HG02943 (cell line): Measurements from ENCODE around the gene TYW1B.
"Not testable (repeated sequence)": the region's sequence is repeated elsewhere in the genome, so short reads cannot be mapped to it uniquely, and the experiment has no call there.

Experiments used
- ATAC-seq: cut with Tn5 transposase; IDR thresholded peaks from one replicate; pipeline ENCODE4 v1.9.1; 2021; ENCODE audit warnings: mild to moderate bottlenecking, low read depth, moderate library complexity; ENCODE audit not compliant: unreplicated experiment

Gene TYW1B

DNA sequence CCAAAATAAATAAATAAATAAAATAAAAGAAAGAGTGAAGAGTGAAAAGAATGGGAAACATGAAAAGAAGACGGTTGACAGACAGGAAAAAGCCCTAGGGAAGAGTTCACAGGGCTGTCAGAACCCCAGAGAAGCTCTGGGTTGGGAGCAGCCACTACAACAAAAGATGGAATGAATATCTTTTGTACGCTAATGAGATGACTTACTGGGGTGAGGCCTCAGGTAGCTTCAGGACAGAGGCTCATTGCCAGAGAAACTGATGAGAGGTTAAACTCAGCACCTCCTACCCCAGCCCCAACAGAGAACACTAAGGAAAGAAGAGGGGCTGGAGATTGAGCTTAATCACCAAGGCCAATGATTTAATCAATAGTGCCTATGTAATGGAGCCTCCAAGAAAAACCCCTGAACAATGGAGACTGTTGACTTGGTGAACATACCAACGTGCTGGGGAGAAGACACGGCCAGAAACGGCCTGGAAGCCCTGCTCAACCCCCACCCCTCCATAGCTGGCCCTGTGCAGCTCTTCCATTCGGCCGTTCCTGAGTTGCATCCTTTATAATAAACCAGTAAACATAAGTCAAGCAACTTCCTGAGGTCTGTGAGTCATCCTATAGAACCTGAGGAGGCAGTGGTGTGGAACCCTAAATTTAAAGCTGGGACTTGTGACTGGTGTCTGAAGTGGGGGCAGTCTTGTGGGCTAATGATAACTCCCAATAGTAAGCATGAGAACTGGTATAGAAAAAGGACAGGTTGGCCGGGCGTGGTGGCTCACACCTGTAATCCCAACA lies 11.4 kb downstream of the TYW1B start:
- ATAC-seq, result not testable (repeated sequence)

DNA sequence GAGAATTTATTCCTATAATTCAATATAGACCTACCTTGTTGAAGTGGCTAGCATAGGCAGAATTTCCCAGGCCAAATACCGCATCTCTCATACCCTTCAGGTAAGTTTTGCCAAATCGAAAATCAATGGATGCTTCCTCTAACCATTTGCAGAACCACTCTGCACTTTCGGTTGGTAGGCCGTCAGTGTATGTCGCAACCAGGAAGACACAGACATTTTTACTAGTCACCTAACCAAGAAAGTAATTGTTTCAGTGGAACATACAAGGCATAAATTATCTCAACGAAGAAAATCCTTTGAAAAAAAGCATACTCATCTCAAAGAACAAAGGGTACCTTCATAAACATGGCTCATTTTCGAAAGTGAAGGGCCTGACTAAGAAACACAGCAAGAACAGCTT lies 17.6 kb downstream of the TYW1B start:
- not testable (repeated sequence) for ATAC-seq

DNA sequence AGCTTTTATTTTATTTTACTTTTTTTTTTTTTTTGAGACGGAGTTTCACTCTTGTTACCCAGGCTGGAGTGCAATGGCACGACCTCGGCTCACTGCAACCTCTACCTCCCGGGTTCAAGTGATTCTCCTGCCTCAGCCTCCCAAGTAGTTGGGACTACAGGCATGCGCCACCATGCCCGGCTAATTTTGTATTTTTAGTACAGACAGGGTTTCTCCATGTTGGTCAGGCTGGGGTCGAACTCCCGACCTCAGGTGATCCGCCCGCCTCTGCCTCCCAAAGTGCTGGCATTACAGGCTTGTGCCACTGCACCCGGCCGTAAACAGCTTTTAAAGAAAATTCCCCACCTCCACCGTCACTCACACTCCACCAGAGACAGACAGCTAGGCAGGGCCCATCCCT lies 19.5 kb downstream of the TYW1B start:
- ATAC-seq, result not testable (repeated sequence)

DNA sequence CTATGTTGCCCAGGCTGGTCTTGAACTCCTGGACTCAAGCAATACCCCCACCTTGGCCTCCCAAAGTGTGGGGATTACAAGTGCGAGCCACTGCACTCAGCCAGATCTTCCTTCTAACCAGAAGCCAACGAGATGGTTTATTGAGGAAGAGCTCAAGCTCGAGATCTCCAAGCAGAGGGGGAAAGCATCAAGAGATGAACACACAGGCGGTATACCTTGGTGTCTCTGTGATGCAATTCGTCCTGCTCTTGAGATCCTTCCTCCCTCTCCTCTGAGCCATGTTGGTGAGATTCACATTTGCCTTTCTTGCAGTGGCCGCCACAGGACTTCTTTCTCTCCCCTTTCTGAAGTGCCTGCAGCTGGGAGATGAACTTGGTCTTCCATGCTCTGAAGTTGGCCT lies 21.1 kb downstream of the TYW1B start:
- ATAC-seq, result not testable (repeated sequence)

DNA sequence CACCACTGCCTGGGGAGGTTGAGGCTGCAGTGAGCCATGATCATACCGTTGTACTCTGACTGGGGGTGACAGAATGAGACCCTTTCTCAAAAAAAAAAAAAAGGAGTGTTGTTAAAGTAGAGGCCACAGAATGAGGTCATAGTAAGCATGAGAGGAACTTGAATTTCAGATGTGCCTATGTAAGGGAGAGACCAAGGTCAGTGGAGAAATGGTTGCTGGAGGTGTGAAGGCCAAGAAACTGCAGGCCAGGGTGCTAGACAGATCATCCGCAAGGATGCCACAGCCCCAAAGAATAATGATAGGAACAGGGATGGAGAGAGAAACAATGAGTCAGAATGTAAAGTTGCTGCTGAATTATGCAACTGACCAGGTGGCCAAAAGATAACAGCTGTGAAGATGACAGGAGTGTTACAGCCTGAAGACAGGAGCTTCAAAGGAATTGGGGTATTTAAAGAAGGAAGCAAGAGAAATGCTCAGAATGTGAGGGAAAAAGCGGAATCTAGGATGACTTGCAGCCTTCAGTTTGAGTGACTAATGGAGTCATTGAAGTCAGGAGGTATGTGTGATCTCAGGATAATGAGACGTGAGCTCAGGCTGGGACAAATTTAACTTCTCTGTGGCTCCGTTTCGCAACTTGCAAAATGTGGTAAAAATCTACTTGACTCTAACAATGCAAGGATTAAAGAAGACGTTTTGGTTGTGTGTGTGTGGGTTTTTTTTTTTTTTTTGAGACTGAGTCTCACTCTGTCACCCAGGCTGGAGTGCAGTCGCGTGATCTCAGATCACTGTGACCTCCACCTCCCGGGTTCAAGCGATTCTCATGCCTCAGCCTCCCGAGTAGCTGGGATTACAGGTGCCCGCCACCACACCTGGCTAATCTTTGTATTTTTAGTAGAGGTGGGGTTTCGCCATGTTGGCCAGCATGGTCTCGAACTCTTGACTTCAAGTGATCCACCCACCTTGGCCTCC lies 22.2 kb downstream of the TYW1B start:
- ATAC-seq, result no peak

DNA sequence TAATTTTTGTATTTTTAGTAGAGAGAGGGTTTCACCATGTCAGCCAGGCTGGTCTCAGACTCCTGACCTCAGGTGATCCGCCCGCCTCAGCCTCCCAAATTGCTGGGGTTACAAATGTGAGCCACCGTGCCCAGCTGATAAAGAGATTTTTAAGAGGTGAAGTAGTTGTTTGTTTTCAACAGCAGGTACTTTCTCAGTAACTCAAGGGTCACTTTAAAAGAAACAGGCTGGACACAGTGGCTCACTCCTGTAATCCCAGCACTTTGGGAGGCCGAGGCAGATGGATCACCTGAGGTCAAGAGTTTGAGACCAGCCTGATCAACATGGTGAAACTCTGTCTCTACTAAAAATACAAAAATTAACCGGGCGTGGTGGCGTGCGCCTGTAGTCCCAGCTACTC lies 24.2 kb downstream of the TYW1B start:
- ATAC-seq, result not testable (repeated sequence)

DNA sequence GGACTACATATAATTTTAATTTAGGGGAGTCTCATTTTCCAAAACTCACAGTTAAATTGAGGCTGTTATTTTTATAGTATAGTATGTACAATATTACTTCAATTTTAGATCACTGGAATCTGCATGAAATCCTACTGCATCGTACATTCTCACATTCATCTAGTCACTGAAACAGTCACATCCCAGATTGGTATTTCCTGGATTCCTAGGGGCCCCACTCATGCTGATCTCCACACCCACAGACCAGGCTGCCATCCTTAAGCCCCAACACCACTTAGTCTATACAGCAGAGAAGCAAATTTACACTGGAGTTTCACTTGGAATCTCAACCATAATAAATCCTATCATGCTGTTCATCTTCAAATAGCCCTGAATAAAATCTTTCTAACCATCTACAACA lies 26.4 kb downstream of the TYW1B start:
- ATAC-seq, result not testable (repeated sequence)

DNA sequence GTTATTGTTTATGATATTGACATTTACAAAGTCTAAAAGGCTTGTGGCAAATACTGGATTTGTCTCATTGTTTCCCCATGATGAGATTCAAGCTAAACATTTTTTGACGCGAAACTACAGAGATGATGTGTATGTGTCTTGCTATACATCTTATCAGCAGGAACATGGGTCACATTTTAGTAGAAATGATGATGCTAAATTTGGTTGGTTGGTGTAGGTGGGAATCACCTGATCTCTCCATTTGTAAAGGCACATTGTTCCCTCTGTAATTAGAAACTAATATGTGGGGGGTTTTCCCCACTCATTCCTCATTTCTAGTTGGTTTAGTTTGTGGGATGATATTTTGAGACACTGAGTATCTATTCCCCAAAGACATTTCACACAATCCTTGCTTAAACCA lies 32.6 kb downstream of the TYW1B start:
- ATAC-seq, result not testable (repeated sequence)

DNA sequence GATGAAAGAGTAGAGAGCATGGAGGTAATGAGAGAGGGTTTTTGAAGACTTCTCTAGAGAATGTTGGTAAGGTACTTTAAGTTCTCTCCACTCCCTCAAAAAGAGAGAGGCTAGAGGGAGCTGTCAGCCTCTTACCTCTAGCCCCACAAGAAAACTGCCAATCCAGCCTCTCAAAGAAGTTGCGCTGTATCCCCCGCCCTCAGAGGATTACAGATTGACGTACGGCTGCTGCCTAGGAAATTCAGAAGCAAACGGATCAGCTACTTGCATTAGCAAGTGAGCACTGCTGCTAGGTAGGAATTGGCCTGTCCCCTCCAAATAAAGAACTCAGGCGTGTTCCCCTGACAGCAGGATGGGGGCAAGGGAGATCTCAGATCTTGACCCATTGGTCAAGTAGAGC lies 34.2 kb downstream of the TYW1B start:
- no peak for ATAC-seq

DNA sequence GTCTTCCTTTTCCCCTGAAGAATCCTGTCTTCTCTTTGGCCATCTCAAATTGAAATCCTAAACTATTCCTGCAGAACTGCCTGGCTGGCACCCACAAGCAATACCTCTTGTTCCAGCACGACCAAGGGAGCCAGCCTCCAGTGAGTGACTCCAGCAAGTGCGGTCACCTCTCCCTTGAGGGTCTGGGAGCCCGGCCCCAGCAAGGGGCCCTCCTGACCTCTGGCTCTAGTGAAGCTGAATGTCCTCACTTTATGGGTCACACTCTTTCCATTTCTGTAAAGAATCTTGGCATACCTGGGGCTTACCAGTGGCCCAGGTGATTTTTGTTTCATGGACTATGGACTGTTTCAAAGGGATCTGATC lies 37.3 kb downstream of the TYW1B start:
- not testable (repeated sequence) for ATAC-seq

DNA sequence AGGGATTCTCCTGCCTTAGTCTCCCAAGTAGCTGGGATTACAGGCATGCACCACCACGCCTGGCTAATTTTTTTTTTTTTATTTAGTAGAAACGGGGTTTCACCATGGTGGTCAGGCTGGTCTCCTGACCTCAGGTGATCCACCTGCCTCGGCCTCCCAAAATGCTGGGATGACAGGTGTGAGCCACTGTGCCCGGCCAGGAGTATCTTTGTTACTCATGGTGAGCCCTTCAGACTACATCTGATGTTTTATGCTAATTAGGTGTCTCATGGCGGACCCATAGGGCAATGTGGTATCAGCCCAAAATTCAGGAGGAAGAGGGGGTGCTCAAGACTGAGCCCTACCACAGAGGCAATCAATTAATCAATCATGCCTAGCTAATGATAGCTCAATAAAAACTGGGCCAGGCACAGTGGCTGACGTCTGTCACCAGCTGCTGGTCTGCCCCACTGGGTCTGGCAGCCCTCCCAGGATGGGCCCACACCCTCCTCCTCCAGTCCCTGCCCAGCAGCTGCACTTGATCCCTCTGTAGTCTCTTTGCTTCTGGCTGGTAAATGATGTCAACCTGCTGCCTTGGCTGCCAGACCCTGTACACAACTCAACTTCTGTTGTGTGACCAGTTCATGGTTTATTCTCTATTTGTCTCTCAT lies 37.8 kb downstream of the TYW1B start:
- ATAC-seq, result not testable (repeated sequence)

DNA sequence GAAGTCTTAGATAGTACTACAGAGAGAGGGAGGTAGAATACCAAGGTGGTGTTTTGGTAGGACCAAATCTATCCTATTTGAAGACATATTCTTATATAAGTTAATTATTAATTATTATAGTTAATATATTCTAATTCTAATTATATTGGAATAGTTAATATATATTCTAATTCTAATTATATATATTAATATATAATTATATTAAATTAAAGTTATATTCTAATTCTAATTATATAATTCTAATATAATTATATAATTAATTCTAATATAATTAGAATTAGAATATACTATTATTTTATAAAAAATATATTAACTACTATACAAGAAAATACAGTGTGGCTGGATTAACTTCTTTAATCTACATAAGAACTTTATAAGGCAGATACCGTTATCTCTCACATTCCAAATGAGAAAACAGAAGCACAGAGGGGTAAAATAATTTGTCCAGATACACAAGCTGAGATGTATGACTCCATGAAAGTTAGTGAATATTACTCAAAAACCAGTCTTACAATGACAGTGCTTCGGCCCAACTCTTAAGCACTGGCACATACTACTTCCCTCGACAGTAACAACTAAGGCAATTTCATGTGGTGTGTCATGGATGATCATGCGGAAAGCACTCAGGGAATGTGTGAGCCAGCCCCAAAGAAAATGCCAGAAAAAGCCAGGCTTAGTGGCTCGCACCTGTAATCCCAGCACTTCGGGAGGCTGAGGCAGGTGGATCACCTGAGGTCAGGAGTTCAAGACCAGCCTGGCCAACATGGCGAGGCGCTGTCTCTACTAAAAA lies 42.6 kb downstream of the TYW1B start:
- ATAC-seq, result no peak

DNA sequence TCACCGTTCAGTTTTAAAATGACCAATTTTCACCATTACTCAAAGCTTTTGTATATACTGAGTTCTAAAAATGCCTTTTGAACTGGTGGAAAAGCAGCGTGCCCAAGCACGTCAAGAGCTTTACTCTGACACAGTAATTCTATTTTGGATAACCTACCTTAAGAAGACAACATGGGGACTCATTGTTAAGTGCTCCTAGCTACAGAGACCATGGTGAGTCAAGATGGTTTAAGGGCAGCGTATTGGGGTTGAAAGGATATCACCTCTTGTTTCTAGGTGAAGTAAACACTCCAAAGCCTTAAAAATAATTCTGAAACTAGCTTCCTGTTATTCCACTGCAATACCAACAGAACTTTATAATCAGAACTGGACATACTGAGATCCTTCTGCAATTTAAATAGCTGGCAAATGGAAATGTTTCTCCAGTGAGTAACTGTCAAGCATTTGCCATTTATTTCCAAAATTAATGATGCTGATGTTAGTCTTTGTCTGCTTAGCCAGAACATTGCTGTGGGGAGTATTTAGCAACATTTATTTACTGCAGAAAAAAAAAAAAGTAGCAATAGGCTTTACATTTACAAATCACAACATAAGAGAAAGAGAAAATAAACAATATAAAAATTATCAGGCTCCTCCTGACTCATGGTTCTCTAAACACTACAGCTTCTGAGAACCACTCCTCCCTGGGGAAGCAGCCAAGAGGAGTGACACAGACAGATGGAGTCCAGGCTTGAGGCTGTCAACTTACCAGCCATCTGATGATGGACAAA lies 44.2 kb downstream of the TYW1B start:
- ATAC-seq, result not testable (repeated sequence)

DNA sequence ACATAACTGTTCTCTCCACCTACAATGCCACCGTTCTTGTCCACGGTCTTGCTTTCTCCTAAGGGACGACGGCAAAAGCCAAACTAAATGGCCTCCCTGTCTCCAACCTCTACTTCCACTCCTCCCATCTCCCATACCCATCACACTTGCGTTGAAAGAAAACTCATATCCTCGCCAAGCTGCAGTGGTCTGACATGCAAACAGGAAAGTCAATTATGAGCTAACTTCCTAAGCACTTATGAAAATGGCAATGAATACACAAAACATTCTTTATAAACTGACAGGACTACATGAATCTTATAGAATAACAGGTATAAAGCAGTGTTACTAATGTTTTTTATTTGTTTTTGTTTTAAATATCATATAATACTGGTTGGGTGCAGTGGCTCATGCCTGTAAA lies 46.4 kb downstream of the TYW1B start:
- ATAC-seq, result no peak

DNA sequence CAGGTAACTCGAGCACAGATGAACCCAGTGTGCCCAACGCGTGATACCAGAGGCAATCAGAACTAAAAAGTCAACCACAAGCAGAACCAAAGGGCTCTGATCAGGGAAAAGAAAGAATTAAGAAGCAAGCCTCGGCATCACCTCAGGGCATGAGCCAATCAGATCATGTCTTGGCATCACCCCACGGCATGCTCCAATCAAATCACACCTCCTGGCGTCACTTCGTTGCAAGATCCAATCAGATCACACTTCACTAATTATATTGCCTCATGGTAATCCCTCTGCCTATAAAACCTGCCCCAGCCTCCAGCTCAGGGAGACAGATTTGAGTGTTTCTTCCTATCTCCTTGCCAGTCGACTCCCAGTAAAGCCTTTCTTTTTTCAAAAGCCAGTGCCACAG lies 46.8 kb downstream of the TYW1B start:
- ATAC-seq, result no peak

DNA sequence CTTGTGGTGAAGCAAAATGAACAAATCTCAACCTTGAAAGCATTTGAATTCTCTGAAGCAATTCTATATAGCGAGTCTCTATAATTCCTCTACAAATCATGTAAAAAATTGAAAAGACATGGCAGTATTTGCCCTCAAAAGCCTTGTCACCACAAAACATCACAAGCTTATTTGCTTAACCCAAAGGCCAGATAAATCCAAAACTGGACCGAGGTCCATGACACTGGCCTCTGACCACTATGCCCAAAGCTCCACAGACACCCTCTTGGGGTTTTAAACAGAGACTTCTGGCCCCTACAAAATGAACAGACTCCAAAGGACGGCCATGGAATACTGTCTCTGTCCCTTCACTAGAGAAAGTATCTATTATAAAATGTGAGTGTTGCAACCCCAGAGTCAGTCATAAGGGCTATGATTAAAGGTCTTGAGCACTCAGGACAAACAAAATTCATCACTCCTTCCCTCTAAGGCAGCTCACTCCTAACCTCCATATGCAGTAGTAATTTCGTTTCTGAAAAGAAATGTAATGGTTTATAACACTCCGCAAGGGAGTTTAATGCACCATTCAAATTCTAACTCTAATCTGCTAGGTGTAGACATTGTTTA lies 47.6 kb downstream of the TYW1B start:
- ATAC-seq, result not testable (repeated sequence)

DNA sequence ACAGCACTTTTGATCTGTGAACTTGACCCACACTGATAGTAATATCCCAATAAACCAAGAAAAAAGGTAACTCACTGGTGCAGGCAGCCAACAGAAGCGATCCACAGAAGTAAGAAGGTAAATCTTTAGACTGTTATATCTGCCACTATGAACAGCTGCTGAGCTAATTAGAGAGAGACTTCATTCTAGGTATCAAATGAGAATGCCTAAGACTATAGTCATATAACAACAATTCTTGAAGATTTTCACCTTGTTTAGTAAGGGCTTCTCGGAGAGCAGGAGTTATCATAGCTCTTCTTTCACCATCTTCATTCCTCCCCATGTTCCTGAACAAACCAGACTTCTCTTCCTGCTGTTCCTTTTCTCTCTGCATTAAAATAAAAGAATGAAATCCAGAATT lies 50.8 kb downstream of the TYW1B start:
- ATAC-seq, result not testable (repeated sequence)

DNA sequence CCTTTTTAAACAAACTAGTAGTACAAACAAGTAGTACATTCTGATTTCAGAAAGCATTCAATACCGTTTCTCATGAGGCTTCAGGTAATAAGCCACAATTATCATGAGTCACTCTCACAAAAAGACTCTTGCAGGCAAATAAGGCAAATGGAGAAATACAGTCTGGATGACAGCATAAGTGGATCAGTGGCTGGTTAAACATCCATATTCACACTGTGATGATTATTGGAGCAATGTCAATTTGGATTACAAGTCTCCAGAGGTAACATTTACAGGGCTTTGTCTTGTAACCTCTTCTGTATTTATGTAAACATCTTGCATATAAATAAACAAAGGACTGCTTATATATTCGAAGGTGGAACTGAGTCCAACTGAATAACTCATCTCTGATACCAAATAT lies 55.4 kb downstream of the TYW1B start:
- not testable (repeated sequence) for ATAC-seq

DNA sequence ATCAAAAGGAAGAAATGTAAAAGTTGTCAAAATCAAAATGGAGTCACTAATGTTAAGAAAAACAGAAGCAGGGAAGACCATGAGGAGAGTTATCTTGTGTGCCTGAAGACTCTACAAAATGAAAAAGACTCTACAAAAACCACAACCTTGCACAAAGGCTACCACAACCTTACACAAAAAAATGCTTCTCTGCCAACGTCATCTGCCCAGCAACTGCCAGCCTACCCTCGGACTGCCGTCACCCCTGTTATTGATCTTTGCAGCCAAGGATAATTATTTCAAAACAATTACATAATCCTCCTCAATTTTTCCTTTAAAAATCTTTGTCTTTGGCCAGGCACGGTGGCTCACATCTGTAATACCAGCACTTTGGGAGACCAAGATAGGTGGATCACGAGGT lies 61.0 kb downstream of the TYW1B start:
- ATAC-seq, result not testable (repeated sequence)
